ENCODE results near the gene KIAA1755.
"Not testable (repeated sequence)": the region's sequence is repeated elsewhere in the genome, so short reads cannot be mapped to it uniquely, and the experiment has no call there.

Gene KIAA1755

DNA sequence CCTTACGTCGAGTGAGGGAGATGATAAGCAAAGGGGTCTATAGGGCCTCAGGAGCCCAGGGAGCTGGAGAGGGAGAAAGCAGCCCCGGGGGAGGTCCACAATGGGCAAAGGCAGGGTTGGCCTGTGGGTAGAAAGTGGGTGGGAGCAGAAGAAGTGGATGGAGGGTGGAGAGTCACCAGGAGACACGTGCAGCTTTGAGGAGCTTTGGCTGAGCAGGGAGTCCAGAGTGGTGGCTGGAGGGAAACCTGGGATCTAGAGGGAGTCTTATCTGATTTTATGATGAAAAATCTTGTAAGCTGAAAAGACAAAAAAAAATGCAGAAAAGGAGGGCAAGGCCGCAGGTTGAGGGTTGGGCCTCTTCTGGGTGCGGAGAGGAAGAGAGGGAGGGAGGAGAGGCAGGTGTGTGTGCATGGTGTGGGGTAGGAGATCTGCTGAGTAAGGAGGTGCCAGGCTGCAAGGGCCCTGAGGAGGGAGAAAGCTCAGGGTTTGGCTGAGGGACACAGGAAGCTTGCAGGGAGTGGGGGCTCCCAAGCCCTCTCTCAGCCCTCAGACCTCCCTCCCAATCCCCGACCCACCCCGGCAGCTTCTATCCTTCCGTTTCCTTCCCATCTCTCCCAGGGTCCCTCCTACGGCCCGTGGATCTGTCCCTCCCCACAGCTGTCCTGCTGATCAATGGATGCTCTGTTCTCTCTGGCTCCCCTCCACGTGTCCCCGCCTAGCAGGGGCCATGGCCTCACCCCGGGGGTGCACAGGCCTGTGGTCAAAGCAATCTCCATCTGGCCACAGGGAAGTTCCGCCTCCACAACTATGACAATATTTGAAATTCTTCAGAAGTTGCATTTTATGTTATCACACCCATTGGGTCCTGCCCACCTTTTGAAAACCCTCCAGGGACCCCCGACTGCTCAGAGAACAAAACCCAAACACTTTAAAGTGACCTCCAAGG, 26.3 kb upstream of the KIAA1755 start:
- peak; percentile 93 for DNase-seq (ENCODE audit: low spot score)

DNA sequence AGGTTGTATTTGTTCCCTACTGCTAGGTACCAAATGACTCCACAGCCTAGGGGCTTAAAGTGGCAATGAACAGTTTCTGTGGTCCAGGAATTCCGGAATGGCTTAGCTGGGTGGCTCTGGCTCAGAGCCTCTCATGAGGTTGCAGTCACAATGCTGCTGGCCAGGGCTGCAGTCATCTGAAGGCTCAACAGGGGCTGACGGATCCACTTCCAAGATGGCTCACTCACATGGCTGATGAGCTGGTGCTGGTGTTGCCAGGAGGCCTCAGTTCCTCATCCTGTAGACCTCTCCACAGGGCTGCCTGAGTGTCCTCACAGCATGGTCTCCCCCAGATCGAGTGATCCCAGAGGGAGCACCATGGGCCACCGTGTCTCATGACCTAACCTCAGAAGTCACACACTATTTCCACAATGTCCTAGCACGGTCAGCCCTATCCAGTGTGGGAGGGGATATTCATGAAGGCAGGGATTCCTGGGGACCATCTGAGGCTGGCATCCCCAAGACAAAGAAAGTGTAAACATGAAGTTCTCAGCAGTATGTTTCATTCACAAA, 24.4 kb upstream of the KIAA1755 start:
- DNase-seq (ENCODE audit: low spot score): no peak

DNA sequence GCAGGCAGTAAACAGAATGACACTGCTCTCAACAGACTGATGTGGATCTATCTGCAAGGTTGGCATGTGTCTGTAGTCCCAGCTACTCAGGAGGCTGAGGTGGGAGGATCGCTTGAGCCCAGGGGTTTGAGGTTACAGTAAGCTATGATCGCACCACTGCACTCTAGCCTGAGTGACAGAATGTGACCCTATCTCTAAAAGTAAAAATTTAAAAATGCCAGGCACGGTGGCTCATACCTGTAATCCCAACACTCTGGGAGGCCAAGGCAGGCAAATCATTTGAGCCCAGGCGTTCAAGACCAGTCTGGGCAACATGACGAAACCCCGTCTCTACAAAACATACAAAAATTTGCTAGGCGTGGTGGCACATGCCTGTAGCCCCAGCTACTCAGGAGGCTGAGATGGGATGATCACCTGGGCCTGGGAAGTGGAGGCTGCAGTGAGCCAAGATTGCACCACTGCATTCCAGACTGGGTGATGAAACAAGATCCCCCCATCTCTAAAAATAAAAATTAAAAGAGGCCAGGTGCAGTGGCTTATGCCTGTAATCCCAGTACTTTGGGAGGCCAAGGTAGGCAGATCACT, 23.6 kb upstream of the KIAA1755 start:
- DNase-seq (ENCODE audit: low spot score): not testable (repeated sequence)

DNA sequence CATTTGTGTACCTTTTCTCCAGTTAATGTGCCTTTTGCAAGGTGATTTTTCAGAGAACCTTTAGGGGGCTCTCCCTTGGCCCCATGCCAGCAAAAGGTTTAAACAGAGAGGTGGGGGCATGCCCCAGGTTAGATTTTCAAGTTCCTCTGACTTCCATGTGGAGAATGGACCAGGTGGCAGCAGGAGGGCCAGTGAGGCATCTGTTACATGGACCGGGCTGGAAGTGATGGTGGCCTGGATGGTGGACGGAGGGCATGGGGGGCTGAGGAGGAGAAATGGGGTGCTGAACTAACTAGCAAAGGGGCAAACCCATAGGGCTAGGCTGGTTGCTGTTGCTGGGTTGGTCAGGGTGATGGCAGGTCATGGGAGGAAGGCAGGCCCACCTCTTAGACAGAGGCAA, 22.7 kb upstream of the KIAA1755 start:
- DNase-seq (ENCODE audit: low spot score): no peak

DNA sequence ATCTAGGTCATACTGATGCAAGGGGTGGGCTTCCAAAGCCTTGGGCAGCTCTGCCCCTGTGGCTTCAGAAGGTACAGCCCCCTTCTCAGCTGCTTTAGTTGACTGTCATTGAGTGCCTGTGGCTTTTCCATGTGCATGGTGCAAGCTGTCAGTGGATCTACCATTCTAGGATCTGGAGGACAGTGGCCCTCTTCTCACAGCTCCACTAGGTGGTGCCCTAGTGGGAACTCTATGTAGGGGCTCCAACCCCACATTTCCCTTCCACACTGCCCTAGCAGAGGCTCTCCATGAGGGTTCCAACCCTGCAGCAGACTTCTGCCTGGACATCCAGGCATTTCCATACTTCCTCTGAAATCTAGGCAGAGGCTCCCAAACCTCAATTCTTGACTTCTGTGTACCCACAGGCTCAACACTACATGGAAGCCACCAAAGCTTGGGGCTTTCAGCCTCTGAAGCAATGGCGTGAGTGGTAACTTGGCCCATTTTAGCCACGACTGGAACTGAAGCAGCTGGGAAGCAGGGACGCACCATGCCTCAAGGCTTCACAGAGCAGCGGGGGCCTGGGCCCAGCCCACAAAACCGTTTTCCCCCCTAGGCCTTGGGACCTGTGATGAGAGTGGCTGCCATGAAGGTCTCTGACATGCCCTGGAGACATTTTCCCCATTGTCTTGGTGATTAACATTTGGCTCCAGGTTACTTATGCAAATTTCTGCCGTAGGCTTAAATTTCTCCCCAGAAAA, 20.8 kb upstream of the KIAA1755 start:
- not testable (repeated sequence) for DNase-seq (ENCODE audit: low spot score)

DNA sequence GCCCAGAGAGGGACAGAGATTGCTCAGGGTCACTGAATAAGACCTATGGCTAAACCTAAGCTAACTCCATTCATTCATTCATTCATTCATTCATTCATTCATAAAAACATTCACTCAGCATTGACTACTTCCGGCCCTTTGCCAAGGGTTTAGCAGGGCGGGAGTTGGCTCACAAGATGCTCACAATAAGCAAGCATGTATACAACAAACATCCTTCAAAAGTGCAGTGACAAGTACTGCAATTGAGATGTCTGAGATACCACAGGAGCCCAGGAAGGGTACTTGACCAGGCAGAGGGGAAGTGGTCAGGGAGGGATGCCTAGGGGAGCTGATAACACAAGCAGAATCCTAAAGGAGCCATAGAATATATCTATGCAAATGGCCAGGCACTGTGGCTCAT, 18.2 kb upstream of the KIAA1755 start:
- DNase-seq (ENCODE audit: low spot score): no peak

DNA sequence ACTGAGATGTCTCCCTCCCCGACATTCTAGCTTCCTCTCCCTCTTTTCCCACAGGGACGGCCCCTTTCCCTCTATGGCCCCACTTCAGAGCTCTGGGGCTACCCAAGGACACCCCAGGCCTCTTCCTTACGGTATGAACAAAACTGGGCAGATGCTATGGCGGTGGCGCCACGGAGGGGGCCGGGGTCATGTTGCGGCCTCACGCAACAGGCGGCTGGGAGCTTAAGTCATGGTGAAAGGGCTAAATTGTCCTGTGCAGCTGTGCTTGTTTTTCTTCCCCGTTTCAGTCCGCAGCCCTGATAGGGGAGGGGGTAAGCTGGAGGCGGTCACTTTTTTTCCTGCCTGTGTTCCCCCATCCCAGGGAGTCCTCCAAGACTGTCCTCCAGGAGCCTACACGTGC, 17.6 kb upstream of the KIAA1755 start:
- DNase-seq (ENCODE audit: low spot score): peak; percentile 56

DNA sequence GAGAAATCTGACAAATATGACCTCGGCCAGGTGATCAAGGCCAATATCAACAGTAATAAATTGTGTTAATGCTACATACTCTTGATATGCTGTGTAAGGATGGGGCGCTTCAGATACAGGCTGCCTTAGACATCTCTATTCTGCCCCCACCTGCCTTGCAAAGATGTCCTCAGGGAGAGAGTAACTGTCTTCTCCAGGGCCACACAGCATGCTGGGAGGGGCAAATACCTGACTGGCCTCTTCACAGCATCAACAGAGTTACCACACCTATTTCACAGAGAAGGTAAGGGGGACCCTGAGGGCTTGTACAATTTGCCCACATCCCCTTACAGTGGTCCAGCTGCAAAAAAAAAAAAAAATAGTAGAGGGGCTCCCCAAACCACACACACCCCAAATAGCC, 17.2 kb upstream of the KIAA1755 start:
- no peak for DNase-seq (ENCODE audit: low spot score)

DNA sequence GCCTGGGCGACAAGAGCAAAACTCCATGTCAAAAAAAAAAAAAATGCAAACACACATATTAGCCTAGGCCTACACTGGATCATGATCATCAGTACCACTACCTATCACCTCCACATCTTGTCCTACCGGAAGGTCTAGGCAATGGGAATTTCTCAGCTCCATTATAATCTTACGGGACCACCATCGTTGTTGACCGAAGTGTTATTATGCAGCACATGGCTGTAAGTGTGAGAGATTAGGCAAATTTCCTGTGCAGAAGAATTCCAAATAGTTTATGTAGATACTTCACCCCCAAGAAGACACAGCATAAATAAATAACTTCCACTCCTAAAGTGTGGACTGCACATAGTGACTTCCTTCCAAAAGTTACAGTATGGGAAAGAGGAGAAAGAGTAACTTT, 16.8 kb upstream of the KIAA1755 start:
- no peak for DNase-seq (ENCODE audit: low spot score)

DNA sequence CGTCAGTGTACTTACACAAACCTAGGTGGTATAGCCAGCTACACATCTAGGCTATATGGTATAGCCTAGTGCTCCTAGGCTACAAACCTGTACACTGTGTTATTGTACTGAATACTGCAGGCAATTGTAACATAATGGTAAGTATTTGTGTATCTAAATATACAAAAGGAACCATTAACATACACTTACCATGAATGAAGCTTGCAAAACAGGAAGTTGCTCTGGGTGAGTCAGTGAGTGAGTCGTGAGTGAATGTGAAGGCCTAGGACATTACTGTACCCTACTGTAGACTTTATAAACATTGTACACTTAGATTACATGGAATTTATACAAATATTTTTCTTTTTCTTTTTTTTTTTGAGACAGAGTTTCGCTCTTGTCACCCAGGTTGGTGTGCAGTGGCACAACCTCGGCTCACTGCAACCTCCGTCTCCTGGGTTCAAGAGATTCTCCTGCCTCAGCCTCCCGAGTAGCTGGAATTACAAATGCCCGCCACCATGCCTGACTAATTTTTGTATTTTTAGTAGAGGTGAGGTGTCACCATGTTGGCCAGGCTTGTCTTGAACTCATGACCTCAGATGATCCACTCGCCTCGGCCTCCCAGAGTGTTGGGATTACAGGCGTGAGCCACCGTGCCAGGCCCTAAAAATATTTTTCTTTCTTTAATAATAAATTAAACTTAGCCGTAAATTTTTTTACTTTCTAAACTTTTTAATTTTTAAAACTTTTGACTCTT, 15.4 kb upstream of the KIAA1755 start:
- DNase-seq (ENCODE audit: low spot score): no peak

DNA sequence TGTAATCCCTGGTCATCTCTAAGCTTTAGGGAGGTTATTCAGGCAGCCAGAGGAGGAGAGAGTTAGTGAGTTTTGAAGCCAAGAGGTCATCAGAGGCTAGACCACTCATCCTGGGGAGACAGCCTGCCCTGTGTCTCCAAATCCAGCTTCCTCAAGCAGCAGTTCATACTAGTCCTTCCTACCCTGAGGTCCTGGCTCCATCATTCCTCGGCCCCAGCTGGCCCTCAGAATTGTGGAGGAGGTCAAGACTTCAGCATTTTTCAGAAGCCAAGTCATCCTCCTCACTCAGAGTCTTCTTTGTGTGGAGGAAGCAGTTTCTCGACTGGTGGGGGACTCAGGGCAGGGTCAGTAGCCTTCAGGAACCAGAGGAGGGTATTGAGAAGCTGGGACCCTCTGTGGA, 12.4 kb upstream of the KIAA1755 start:
- no peak for DNase-seq (ENCODE audit: low spot score)

DNA sequence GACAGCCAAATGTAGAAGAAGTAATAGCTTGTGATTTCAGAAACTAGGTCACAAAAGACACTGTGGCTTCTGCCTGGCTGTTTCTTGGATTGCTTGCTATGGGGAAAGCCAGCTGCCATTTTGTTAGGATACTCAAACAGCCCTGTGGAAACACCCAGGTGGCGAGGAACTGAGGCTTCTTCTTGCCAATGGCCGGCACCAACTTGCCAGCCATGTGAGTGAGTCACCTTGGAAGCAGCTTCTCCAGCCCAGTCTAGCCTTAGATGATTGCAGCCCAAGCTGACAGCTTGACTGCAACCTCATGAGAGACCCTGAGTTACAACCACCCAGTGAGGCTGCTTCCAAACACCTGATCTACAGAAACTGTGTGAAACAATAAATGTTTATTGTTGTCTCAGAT, 11.9 kb upstream of the KIAA1755 start:
- DNase-seq (ENCODE audit: low spot score): no peak

DNA sequence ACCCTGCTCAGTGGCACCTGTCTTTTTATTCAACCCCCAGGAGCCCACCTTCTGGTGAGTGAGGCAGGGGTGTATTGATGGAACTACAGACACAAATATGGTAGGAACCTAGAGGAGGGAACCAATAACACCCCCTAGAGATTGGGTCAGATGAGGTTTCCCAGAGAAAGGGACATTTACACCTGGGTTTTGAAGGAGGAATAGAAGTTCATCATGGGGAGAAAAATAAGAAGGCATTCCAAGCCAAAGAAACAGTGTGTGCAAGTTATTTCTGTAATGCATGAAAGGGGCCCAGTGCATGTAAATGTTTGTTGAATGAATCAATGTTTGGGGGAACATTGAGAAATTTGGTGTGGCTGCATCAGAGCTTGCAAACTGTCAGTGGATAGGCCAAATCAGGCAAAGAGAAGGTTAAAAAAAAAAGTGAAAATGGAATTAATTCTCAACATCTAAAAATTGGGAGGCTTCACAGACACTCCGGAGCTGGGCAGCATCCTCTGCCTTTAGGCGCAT, 11.1 kb upstream of the KIAA1755 start:
- no peak for DNase-seq (ENCODE audit: low spot score)

DNA sequence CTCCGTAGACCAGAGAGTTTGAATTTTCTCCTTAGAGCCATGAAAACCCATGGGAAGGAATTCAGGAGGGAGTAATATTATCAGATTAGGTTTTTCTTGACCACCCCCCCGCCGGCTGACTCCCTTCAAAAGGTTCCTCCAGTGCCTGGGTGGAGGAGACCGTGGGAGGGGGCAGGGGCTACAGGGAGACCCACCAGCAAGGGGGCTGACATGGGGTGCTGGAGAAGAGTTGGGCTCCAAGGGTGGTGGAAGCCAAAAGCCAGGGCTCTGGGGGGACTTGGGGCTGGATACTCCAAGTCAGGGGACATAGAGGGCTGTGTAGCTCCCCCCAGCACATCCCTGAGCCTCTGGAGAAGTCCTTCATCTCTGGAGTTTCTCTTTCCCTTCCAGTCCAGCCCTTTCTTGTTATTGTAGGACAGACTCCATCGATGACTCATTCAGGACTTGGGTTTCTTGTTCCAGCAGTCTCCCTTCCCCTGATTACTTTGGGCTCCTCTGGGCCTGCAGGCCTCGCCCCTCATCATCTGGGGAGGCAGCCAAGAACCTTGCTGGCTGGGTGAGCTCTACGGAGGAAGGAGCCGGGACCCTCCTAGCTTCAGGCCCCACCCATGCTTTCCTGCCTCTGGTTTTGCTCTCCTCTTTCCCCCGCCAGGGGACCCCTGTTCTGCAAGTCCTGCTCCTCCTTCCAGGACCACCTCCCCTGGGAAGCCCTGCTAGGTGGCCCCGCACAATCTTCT, 10.5 kb upstream of the KIAA1755 start:
- DNase-seq (ENCODE audit: low spot score): no peak

DNA sequence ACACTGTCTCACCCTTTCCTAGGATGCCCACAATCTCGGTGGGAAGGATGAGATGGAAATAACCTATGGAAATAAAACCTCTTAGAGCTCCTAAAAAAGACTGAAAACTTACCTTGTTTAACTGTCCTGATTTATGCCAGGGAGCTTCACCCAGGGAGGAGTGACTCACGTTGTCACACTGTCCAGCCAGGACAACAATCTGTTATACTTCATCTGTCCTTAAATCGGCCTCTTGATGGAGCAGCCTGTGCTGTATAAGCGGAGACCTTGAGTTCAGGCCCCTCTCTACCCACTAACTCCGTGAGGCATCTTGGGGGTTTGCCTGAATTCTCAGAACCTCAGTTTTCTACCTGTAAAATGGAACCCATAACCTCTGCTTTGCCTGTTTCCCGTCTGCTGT, 9.2 kb upstream of the KIAA1755 start:
- DNase-seq (ENCODE audit: low spot score): no peak

DNA sequence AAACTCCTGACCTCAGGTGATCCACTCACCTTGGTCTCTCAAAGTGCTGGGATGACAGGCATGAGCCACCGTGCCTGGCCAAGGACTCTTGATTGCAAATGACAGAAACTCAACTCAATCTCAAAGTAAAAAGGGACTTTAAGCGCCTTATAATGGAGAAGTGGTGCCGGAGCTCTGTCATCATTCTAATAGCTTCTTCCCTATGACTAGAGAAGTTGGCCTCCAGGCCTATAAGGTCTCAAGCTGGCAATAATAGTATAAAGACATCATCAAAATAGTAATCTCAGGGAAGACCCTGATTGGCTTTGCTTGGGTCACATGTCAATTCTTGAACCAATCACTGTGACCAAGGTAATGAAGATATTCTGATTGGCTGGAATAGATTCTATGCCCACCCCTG, 8.5 kb upstream of the KIAA1755 start:
- no peak for DNase-seq (ENCODE audit: low spot score)

DNA sequence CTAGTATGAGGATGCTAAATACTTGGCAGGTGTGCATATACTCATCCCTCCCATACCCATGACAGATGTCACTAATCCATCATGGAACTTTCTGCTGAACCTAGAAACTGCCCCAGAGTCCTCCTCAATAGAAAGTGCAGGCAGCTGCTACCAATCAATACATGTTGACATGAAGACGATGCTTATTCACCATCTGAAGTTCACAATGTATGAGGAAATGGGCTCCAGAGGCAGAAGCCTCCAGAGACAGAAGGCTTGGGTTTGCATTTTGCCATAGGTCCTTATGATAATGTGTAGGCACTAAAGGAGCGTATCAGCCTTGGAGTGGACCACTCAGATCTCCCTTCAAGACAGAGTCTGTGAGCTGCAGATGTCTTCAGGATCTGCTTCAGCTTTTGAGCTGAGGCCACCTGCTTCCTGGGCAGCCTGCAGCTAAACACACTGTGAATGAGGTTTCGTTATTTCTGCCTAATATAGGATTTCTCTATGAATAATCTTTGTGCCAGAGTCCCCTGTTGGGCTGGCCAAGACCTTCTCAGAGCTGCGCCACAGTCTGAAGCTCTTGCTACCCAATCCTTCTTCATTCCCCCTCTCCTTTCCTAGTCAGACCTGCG, 7.5 kb upstream of the KIAA1755 start:
- no peak for DNase-seq (ENCODE audit: low spot score)

DNA sequence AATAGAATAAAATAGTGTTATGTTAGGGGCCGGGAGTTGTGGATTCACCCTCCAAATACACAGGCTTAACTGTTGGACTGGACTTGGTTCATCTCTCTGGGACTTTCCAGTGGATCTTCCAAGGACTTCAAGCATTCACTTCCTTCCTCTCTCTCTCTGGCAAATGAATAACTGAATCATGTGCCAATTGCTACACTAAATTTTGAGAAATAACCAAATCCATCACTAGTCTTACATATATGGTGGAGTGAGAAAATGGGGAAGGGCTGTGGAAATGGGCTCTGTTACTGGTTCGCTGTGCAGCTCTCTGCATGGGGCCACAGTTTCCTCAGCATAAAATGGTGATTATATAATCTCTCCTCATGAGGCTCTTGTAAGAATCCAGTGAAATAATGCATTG, 6.8 kb upstream of the KIAA1755 start:
- no peak for DNase-seq (ENCODE audit: low spot score)

DNA sequence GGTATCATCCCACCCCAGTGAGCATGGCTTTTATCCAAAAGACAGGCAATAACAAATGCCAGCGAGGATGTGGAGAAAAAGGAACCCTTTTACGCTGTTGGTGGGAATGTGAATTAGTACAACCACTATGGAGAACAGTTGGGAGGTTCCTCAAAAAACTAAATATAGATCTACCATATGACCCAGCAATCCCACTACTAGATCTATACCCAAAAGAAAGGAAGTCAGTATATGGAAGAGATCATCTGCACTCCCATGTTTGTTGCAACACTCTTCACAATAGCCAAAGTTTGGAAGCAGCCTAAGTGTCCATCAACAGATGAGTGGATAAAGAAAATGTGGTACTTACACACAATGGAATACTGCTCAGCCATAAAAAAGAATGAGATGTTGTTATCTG, 5.9 kb upstream of the KIAA1755 start:
- no peak for DNase-seq (ENCODE audit: low spot score)

DNA sequence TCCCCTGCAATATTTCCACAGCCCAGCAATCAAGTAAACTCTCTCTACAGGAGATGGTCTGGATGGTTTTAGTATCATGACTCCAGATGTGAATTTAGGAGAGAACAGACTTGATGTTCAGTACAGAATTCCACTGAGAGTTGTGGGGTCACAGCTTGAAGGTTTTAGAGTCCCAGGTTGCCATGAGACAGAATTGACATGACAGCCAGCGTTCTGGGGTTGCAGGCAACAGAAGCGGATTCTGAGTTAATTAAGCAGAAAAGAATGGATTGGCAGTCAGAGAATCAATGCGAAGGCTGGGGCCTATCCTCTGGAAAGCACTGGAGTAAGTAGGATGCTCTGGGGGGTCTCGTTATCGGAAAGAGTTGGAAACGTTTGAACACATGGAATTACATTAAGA, 2.4 kb upstream of the KIAA1755 start:
- no peak for DNase-seq (ENCODE audit: low spot score)

DNA sequence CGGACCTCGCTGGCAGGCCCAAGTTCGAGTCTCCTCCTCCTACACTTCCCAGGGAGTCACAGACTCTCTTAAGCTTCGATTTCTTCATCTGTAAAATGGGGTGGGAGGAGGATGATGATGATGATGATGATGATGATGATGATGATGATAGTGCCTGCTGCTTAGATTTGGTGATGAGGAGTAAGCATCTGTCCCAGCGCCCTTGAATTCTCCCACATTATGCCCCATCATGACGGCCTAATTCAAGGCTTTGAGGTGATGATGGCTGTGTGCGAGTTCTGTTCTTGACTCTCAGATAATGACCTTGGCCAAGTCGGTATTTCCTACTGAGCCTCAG, 487 bp upstream of the KIAA1755 start:
- DNase-seq (ENCODE audit: low spot score): no peak

Data from pons (tissue), 1 donor.